CD4-positive, alpha-beta memory T cell (primary cell): ENCODE data around the gene PDE4B. TPM values are rescaled to one million over a fixed set of nuclear protein-coding genes. Genes with fewer than 3 reads are reported as not detected.

Source experiments
- CTCF ChIA-PET: fragments of 350-600 bp; sonication (Branson Sonifier 250); formaldehyde crosslinking; loops from one replicate; lab custom pipeline; 2021; ENCODE audit warnings: inconsistent platforms; ENCODE audit not compliant: partially characterized antibody; lab: Charles Lee
- POLR2A ChIA-PET: fragments of 350-600 bp; sonication (Branson Sonifier 250); formaldehyde crosslinking; loops from one replicate; lab custom pipeline; 2021; ENCODE audit not compliant: partially characterized antibody; lab: Charles Lee
- DNase-seq, 5 donors: peaks; one replicate each; pipeline versions ENCODE4 v3.0.0 to v3.0.0-alpha.2; 2020 to 2022; ENCODE audit warnings: mixed read lengths in 1 of 5
- H3K27ac ChIP-seq: one replicate; pipeline ENCODE4 v1.7.0; 2013; ENCODE audit warnings: low read depth, low read length
- H3K27me3 ChIP-seq: 2 replicates; pipeline ENCODE4 v1.7.0; 2013; ENCODE audit warnings: mild to moderate bottlenecking, low read length, moderate library complexity; ENCODE audit not compliant: insufficient read depth
- H3K36me3 ChIP-seq: 2 replicates; pipeline ENCODE4 v1.7.0; 2013; ENCODE audit warnings: mild to moderate bottlenecking, low read length, moderate library complexity; ENCODE audit not compliant: insufficient read depth
- H3K4me1 ChIP-seq: 2 replicates; pipeline ENCODE4 v1.7.0; 2013; ENCODE audit warnings: mild to moderate bottlenecking, low read length, moderate library complexity; ENCODE audit not compliant: insufficient read depth
- H3K4me3 ChIP-seq, 2 donors: one replicate each; pipeline ENCODE4 v1.7.0; 2013; ENCODE audit warnings: low read length in 2 of 2, mild to moderate bottlenecking in 1 of 2
- H3K9me3 ChIP-seq, 2 donors: one replicate each; pipeline ENCODE4 v1.7.0; 2013; ENCODE audit warnings: low read length in 2 of 2, control low read depth in 1 of 2; ENCODE audit not compliant: control insufficient read depth in 1 of 2
- H3K27ac Mint-ChIP-seq, 7 donors: one replicate each; pipeline ENCODE4 v1.8.0; 2020 to 2021; ENCODE audit warnings: mixed read lengths in 7 of 7, mild to moderate bottlenecking in 6 of 7, inconsistent platforms in 3 of 7, moderate library complexity in 3 of 7
- H3K27me3 Mint-ChIP-seq, 2 donors: one replicate each; pipeline ENCODE4 v1.8.0; 2020 to 2021; ENCODE audit warnings: mixed read lengths in 2 of 2
- H3K36me3 Mint-ChIP-seq, 2 donors: one replicate each; pipeline ENCODE4 v1.8.0; 2020 to 2021; ENCODE audit warnings: mixed read lengths in 2 of 2, inconsistent platforms in 1 of 2, mild to moderate bottlenecking in 1 of 2
- H3K4me1 Mint-ChIP-seq, 4 donors: one replicate each; pipeline ENCODE4 v1.8.0; 2020 to 2021; ENCODE audit warnings: mixed read lengths in 4 of 4, mild to moderate bottlenecking in 1 of 4
- H3K4me3 Mint-ChIP-seq, 8 donors: one replicate each; pipeline ENCODE4 v1.8.0; 2020 to 2021; ENCODE audit warnings: mixed read lengths in 8 of 8, mild to moderate bottlenecking in 7 of 8, moderate library complexity in 6 of 8, inconsistent platforms in 3 of 8
- H3K9me3 Mint-ChIP-seq, 8 donors: one replicate each; pipeline ENCODE4 v1.8.0; 2020 to 2021; ENCODE audit warnings: mixed read lengths in 8 of 8, mild to moderate bottlenecking in 5 of 8, inconsistent platforms in 3 of 8, moderate library complexity in 1 of 8
- intact Hi-C: fragments of 100-400 bp; cut with micrococcal nuclease; formaldehyde crosslinking; loops from one replicate; pipeline ENCODE4 v1.15.1; 2023
- polyA plus RNA-seq, 2 donors: library from polyadenylated mRNA; unstranded; fragments of 300-500 nt; fragmentation: Illumina TruSeq; gene quantifications; one replicate each; pipeline ENCODE4 v1.2.3, GENCODE V29; 2021
- total RNA-seq, 2 experiments: library from RNA; stranded (reverse); gene quantifications; one replicate each; pipeline ENCODE4 v1.2.3, GENCODE V29; 2021

PDE4B gene
- total and polyA plus RNA-seq, 4 experiments from 2014 or later, result 33.8 to 116 (median 40.7) TPM

DNA sequence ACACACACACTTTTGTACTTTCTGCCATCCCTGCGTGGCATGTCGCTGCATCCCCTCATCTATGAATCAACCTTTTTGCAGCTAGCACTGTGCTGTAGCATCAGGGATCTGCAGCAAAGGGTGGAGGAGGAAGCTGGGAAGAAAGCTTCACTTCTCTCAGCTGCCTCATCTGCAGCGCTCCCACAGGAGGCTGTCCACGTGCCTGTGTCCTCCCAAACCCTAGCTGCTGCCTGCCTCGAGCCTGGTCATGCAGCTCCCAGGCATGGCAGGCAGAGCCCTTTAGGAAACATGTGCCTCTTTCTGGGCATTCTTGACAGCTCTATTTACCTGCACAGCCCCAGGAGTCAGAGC is 479.2 kb downstream of the PDE4B start:
- Mint-ChIP-seq H3K4me1 (peaks cover 47 to 56% (median 54%) of the 10 kb centered on the region in 4 donors), H3K27ac (peak overlapping the region; percentile 33 to 93 (median 89)), H3K27me3 (no peaks in the 10 kb centered on the region), H3K36me3 (no peaks in the 10 kb centered on the region), H3K4me3 (peak overlapping the region in 5 of 8 donors; percentile 36 to 74 (median 59)), H3K9me3 (no peaks in the 10 kb centered on the region)
- H3K4me3 ChIP-seq, result no peak overlapping the region
- peak overlapping the region; percentile 18 for H3K27ac ChIP-seq
- ChIA-PET POLR2A (interaction anchor here (5.5 kb wide), 1 partner anchor 62 kb away, joined by 121 read pairs; no protein-coding TSS in a partner anchor), CTCF (interaction anchor here (1.0 to 9.5 kb wide), 3 partner anchors 19 to 164 kb away, joined by 3 to 56 read pairs (median 34); no protein-coding TSS in a partner anchor)
- H3K36me3 ChIP-seq, result no peaks in the 10 kb centered on the region
- no peaks in the 10 kb centered on the region for H3K27me3 ChIP-seq
- DNase-seq, result no peak
- H3K4me1 ChIP-seq, result peaks cover 58% of the 10 kb centered on the region
- no peaks in the 10 kb centered on the region for H3K9me3 ChIP-seq
- intact Hi-C loops, result no loop called here

DNA sequence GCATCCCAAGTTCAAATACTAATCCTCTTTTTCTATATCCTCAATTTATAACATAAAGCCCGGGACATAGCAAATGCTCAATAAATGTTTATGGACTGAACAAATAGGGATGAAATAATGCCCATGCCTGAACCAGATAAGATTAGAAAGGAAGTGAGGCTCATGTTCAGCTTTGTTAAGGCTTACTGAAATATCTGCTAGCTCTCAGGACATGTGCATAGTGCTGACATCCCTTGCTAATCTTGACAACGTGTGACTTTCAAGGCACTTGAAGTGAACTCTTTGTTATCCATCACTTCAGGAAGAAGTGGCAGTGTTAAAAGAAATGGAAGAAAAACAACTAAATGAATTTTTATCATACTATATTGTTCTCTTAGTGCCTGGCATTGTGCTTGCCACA is 481.0 kb downstream of the PDE4B start:
- peak overlapping the region in 2 of 8 donors; percentile 7 to 29 for H3K4me3 Mint-ChIP-seq

DNA sequence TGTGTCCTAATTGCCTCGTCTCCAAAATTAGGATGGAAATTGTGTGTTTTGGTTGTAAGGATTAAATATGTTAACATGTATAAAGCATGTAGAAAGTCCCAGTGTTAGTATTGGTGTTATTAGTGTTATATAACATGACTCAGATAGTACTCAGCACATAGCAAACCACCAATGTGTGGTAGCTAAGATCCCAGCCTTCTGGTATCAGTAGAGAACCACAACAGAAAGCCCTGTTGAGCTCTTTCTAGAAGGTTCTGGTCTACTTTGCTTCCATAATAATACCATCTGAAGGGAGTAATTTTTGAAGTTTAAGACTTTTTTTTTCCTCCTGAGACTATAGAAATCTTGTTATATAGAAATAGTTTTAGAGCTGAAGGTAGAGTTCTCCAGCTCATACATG is 481.9 kb downstream of the PDE4B start:
- Histone ChIP-seq H3K4me3 (no peak overlapping the region), H3K4me1 (peaks cover 83% of the 10 kb centered on the region), H3K27me3 (no peaks in the 10 kb centered on the region), H3K9me3 (no peaks in the 10 kb centered on the region), H3K36me3 (no peaks in the 10 kb centered on the region), H3K27ac (peak overlapping the region; percentile 61)
- Mint-ChIP-seq H3K9me3 (no peaks in the 10 kb centered on the region), H3K4me3 (peak overlapping the region in 6 of 8 donors; percentile 28 to 95 (median 84)), H3K27me3 (no peaks in the 10 kb centered on the region), H3K4me1 (peaks cover 69 to 83% (median 79%) of the 10 kb centered on the region in 4 donors), H3K36me3 (no peaks in the 10 kb centered on the region), H3K27ac (peak overlapping the region; percentile 92 to 98 (median 95))
- ChIA-PET CTCF (interaction anchor here (0.9 to 9.5 kb wide), 19 partner anchors 9 to 170 kb away, joined by 3 to 66 read pairs (median 6); no protein-coding TSS in a partner anchor), POLR2A (interaction anchor here (1.0 to 5.5 kb wide), 20 partner anchors 9 to 171 kb away, joined by 3 to 121 read pairs (median 9); no protein-coding TSS in a partner anchor)
- intact Hi-C loops, result loop anchor here (1.0 to 2.0 kb wide), 2 partner anchors 22 to 58 kb away; no protein-coding TSS in a partner anchor
- DNase-seq, result peak; percentile 36 to 70 (median 41)

More for the DNA sequence above, 481.0 kb downstream of the PDE4B start:
- H3K9me3 ChIP-seq, result no peaks in the 10 kb centered on the region
- no peaks in the 10 kb centered on the region for H3K9me3 Mint-ChIP-seq
- peaks cover 73% of the 10 kb centered on the region for H3K4me1 ChIP-seq
- H3K27ac ChIP-seq, result no peak overlapping the region
- no peaks in the 10 kb centered on the region for H3K36me3 ChIP-seq
- ChIA-PET POLR2A (interaction anchor here (1.2 to 5.5 kb wide), 6 partner anchors 10 to 172 kb away, joined by 4 to 121 read pairs (median 8); no protein-coding TSS in a partner anchor), CTCF (interaction anchor here (1.5 to 9.5 kb wide), 9 partner anchors 8 to 171 kb away, joined by 4 to 66 read pairs (median 21); no protein-coding TSS in a partner anchor)
- intact Hi-C loops, result loop anchor here (2.0 kb wide), 1 partner anchor 21 kb away; no protein-coding TSS in a partner anchor
- no peak overlapping the region for H3K4me3 ChIP-seq
- H3K27ac Mint-ChIP-seq, result peak overlapping the region in 4 of 7 donors; percentile 65 to 78 (median 71)
- no peaks in the 10 kb centered on the region for H3K36me3 Mint-ChIP-seq
- peaks cover 60 to 73% (median 69%) of the 10 kb centered on the region in 4 donors for H3K4me1 Mint-ChIP-seq
- H3K27me3 Mint-ChIP-seq, result no peaks in the 10 kb centered on the region
- H3K27me3 ChIP-seq, result no peaks in the 10 kb centered on the region
- no peak for DNase-seq

- peak overlapping the region; percentile 75 to 95 (median 82) for H3K4me3 Mint-ChIP-seq
- H3K9me3 Mint-ChIP-seq, result no peaks in the 10 kb centered on the region
- H3K36me3 Mint-ChIP-seq, result no peaks in the 10 kb centered on the region
- no peaks in the 10 kb centered on the region for H3K36me3 ChIP-seq
- ChIA-PET POLR2A (interaction anchor here (0.9 to 5.5 kb wide), 23 partner anchors 8 to 650 kb away, joined by 3 to 121 read pairs (median 7); partner anchors contain the start of genes DNAI4 and MIER1), CTCF (interaction anchor here (0.9 to 9.5 kb wide), 20 partner anchors 10 to 170 kb away, joined by 3 to 66 read pairs (median 6); no protein-coding TSS in a partner anchor)
- DNase-seq, result peak; percentile 53 to 75 (median 62)
- peak overlapping the region in 1 of 2 donors; percentile 25 for H3K4me3 ChIP-seq
- intact Hi-C loops, result loop anchor here (1.0 to 2.0 kb wide), 2 partner anchors 22 to 57 kb away; no protein-coding TSS in a partner anchor
- H3K27ac ChIP-seq, result peak overlapping the region; percentile 61
- peaks cover 72 to 88% (median 83%) of the 10 kb centered on the region in 4 donors for H3K4me1 Mint-ChIP-seq
- H3K27ac Mint-ChIP-seq, result peak overlapping the region; percentile 92 to 98 (median 95)
- H3K4me1 ChIP-seq, result peaks cover 88% of the 10 kb centered on the region
- no peaks in the 10 kb centered on the region for H3K27me3 ChIP-seq
- no peaks in the 10 kb centered on the region for H3K27me3 Mint-ChIP-seq
- H3K9me3 ChIP-seq, result no peaks in the 10 kb centered on the region
These were observed 482.4 kb downstream of the PDE4B start for GRCh38 chr1:66275083-66275482.

- ChIA-PET CTCF (interaction anchor here (1.2 to 9.5 kb wide), 12 partner anchors 10 to 169 kb away, joined by 3 to 66 read pairs (median 11); no protein-coding TSS in a partner anchor), POLR2A (interaction anchor here (0.9 to 5.5 kb wide), 27 partner anchors 9 to 649 kb away, joined by 3 to 121 read pairs (median 4); partner anchors contain the start of genes DNAI4 and MIER1)
- H3K27ac ChIP-seq, result peak overlapping the region; percentile 61
- Mint-ChIP-seq H3K36me3 (no peaks in the 10 kb centered on the region), H3K27ac (peak overlapping the region; percentile 92 to 98 (median 95)), H3K27me3 (no peaks in the 10 kb centered on the region), H3K9me3 (no peaks in the 10 kb centered on the region), H3K4me3 (peak overlapping the region; percentile 75 to 95 (median 82)), H3K4me1 (peaks cover 75 to 93% (median 87%) of the 10 kb centered on the region in 4 donors)
- no peaks in the 10 kb centered on the region for H3K27me3 ChIP-seq
- H3K9me3 ChIP-seq, result no peaks in the 10 kb centered on the region
- peak overlapping the region in 1 of 2 donors; percentile 25 for H3K4me3 ChIP-seq
- DNase-seq, result no peak
- H3K4me1 ChIP-seq, result peaks cover 93% of the 10 kb centered on the region
- no peaks in the 10 kb centered on the region for H3K36me3 ChIP-seq
- intact Hi-C loops, result loop anchor here (1.0 to 2.0 kb wide), 2 partner anchors 23 to 57 kb away; no protein-coding TSS in a partner anchor
These were observed 482.9 kb downstream of the PDE4B start for GRCh38 chr1:66275601-66276023.

- H3K4me1 Mint-ChIP-seq, result peaks cover 77 to 94% (median 89%) of the 10 kb centered on the region in 4 donors
- ChIA-PET CTCF (interaction anchor here (1.2 to 9.5 kb wide), 7 partner anchors 9 to 169 kb away, joined by 4 to 66 read pairs (median 22); no protein-coding TSS in a partner anchor), POLR2A (interaction anchor here (0.8 to 5.5 kb wide), 22 partner anchors 8 to 170 kb away, joined by 3 to 121 read pairs (median 6); no protein-coding TSS in a partner anchor)
- H3K9me3 ChIP-seq, result no peaks in the 10 kb centered on the region
- peak overlapping the region in 1 of 2 donors; percentile 25 for H3K4me3 ChIP-seq
- H3K27ac Mint-ChIP-seq, result peak overlapping the region; percentile 92 to 98 (median 95)
- H3K36me3 ChIP-seq, result no peaks in the 10 kb centered on the region
- no peaks in the 10 kb centered on the region for H3K27me3 ChIP-seq
- peak; percentile 54 to 67 (median 57) for DNase-seq
- H3K9me3 Mint-ChIP-seq, result no peaks in the 10 kb centered on the region
- H3K4me1 ChIP-seq, result peaks cover 93% of the 10 kb centered on the region
- H3K4me3 Mint-ChIP-seq, result peak overlapping the region; percentile 36 to 95 (median 80)
- no peaks in the 10 kb centered on the region for H3K36me3 Mint-ChIP-seq
- H3K27me3 Mint-ChIP-seq, result no peaks in the 10 kb centered on the region
- peak overlapping the region; percentile 61 for H3K27ac ChIP-seq
- intact Hi-C loops, result no loop called here
These were observed 483.5 kb downstream of the PDE4B start for GRCh38 chr1:66276218-66276617.
